IMR-90 (cell line): ENCODE measurements around the gene SPON1.
"Not testable (repeated sequence)": the region's sequence is repeated elsewhere in the genome, so short reads cannot be mapped to it uniquely, and the experiment has no call there.

Experiments
- BHLHE40 ChIP-seq: fragments of 150-350 bp; IDR thresholded peaks from 2 replicates; pipeline ENCODE4 v1.6.1; 2016; ENCODE audit warnings: mild to moderate bottlenecking, low read depth, low read length
- CEBPB ChIP-seq: IDR thresholded peaks from 2 replicates; pipeline ENCODE4 v1.6.1; 2012; ENCODE audit warnings: low read depth, low read length, improper control_type of control experiment
- CHD1 ChIP-seq: IDR thresholded peaks from 2 replicates; pipeline ENCODE4 v1.6.1; 2012; ENCODE audit warnings: low read depth, low read length, improper control_type of control experiment
- CTCF ChIP-seq: conservative IDR thresholded peaks from 2 replicates; pipeline ENCODE4 v1.5.1; 2012; ENCODE audit warnings: mild to moderate bottlenecking, low read depth, low read length, improper control_type of control experiment
- FOS ChIP-seq: fragments of 150-350 bp; IDR thresholded peaks from 2 replicates; pipeline ENCODE4 v1.6.1; 2016; ENCODE audit warnings: low read depth, low read length
- MAFK ChIP-seq: IDR thresholded peaks from 2 replicates; pipeline ENCODE4 v1.6.1; 2012; ENCODE audit warnings: low read depth, low read length, improper control_type of control experiment
- MXI1 ChIP-seq: IDR thresholded peaks from 2 replicates; pipeline ENCODE4 v1.6.1; 2012; ENCODE audit warnings: low read depth, mild to moderate bottlenecking, low read length, moderate library complexity, borderline replicate concordance
- POLR2A ChIP-seq: IDR thresholded peaks from 2 replicates; pipeline ENCODE4 v1.6.1; 2012; ENCODE audit warnings: mild to moderate bottlenecking, low read depth, low read length
- RAD21 ChIP-seq: IDR thresholded peaks from 2 replicates; pipeline ENCODE4 v1.6.1; 2012; ENCODE audit warnings: low read length, improper control_type of control experiment
- RCOR1 ChIP-seq: IDR thresholded peaks from 2 replicates; pipeline ENCODE4 v1.6.1; 2012; ENCODE audit warnings: mild to moderate bottlenecking, low read length, improper control_type of control experiment; ENCODE audit not compliant: insufficient replicate concordance
- RFX5 ChIP-seq: IDR thresholded peaks from 2 replicates; pipeline ENCODE4 v1.8.0; 2012; ENCODE audit warnings: low read depth, mild to moderate bottlenecking, low read length, moderate library complexity
- SMC3 ChIP-seq: fragments of 150-350 bp; IDR thresholded peaks from 2 replicates; pipeline ENCODE4 v1.6.1; 2016; ENCODE audit warnings: low read depth, mild to moderate bottlenecking, antibody characterized with exemption, low read length, moderate library complexity
- TF ChIP-seq, protein P1 (sequence below): fragments of 150-350 bp; IDR thresholded peaks from 2 replicates; pipeline ENCODE4 v1.6.1; 2017; ENCODE audit warnings: mild to moderate bottlenecking, antibody characterized with exemption, low read length, low read depth
- TF ChIP-seq, protein P2 (sequence below): fragments of 150-350 bp; IDR thresholded peaks from 2 replicates; pipeline ENCODE4 v1.6.1; 2016; ENCODE audit warnings: low read depth, mild to moderate bottlenecking, low read length, moderate library complexity, borderline replicate concordance

GRCh38 chr11:14154103-14154502 lies 191.6 kb downstream of the SPON1 start:
- not testable (repeated sequence) for TF ChIP-seq CHD1, POLR2A, CTCF, SMC3, FOS, RCOR1, RAD21, MAFK, RFX5, CEBPB, MXI1, BHLHE40
- TF ChIP-seq, protein P1, sequence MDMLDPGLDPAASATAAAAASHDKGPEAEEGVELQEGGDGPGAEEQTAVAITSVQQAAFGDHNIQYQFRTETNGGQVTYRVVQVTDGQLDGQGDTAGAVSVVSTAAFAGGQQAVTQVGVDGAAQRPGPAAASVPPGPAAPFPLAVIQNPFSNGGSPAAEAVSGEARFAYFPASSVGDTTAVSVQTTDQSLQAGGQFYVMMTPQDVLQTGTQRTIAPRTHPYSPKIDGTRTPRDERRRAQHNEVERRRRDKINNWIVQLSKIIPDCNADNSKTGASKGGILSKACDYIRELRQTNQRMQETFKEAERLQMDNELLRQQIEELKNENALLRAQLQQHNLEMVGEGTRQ = not testable (repeated sequence)
- TF ChIP-seq, protein P2, sequence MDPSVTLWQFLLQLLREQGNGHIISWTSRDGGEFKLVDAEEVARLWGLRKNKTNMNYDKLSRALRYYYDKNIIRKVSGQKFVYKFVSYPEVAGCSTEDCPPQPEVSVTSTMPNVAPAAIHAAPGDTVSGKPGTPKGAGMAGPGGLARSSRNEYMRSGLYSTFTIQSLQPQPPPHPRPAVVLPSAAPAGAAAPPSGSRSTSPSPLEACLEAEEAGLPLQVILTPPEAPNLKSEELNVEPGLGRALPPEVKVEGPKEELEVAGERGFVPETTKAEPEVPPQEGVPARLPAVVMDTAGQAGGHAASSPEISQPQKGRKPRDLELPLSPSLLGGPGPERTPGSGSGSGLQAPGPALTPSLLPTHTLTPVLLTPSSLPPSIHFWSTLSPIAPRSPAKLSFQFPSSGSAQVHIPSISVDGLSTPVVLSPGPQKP = not testable (repeated sequence)
